DND-41 (cell line): ENCODE data around the gene F11.

Experiments used
- ATAC-seq: fragments of 200-7000 bp; cut with Tn5 transposase; 3 replicates; pipeline ENCODE4 v1.9.1; 2021; ENCODE audit warnings: low read depth; ENCODE audit not compliant: insufficient read depth
- DNase-seq: peaks from one replicate; pipeline ENCODE4 v3.0.0-alpha.2; 2020
- H2AFZ ChIP-seq: 2 replicates; pipeline ENCODE4 v1.6.0; 2012; ENCODE audit warnings: low read depth, low read length
- H3K27ac ChIP-seq: 2 replicates; pipeline ENCODE4 v1.5.1; 2012; ENCODE audit warnings: low read length, inconsistent platforms
- H3K27me3 ChIP-seq: fragments of 200-600 bp; sonication (generic); 2 replicates; pipeline ENCODE4 v1.6.0; 2012; ENCODE audit warnings: low read length, mild to moderate bottlenecking, inconsistent platforms; ENCODE audit not compliant: insufficient read depth, poor library complexity
- H3K36me3 ChIP-seq: 2 replicates; pipeline ENCODE4 v1.5.1; 2012; ENCODE audit warnings: low read length, inconsistent platforms; ENCODE audit not compliant: insufficient read depth
- H3K4me1 ChIP-seq: 2 replicates; pipeline ENCODE4 v1.5.1; 2012; ENCODE audit warnings: mild to moderate bottlenecking, low read length; ENCODE audit not compliant: insufficient read depth
- H3K4me2 ChIP-seq: 2 replicates; pipeline ENCODE4 v1.6.0; 2012; ENCODE audit warnings: mild to moderate bottlenecking, moderate library complexity, low read length, inconsistent platforms; ENCODE audit not compliant: insufficient read depth
- H3K4me3 ChIP-seq, 2 experiments: fragments of 200-600 bp in 1 of 2; shearing (Covaris generic) in 1 of 2; 2 replicates each; pipeline ENCODE4 v1.5.1; 2012 to 2016; ENCODE audit warnings: inconsistent platforms in 2 of 2, low read length in 2 of 2, mild to moderate bottlenecking in 2 of 2, low read depth in 1 of 2, moderate library complexity in 1 of 2
- H3K79me2 ChIP-seq: 2 replicates; pipeline ENCODE4 v1.6.0; 2012; ENCODE audit warnings: low read length, inconsistent platforms; ENCODE audit not compliant: insufficient read depth
- H3K9ac ChIP-seq: 2 replicates; pipeline ENCODE4 v1.6.0; 2012; ENCODE audit warnings: low read depth, mild to moderate bottlenecking, inconsistent platforms, low read length, moderate library complexity
- H3K9me3 ChIP-seq: 2 replicates; pipeline ENCODE4 v1.5.1; 2012; ENCODE audit warnings: low read length, moderate library complexity, mild to moderate bottlenecking, inconsistent platforms; ENCODE audit not compliant: insufficient read depth, severe bottlenecking
- H4K20me1 ChIP-seq: 2 replicates; pipeline ENCODE4 v1.6.0; 2012; ENCODE audit warnings: low read length; ENCODE audit not compliant: insufficient read depth
- CTCF ChIP-seq: IDR thresholded peaks from 2 replicates; pipeline ENCODE4 v1.5.1; 2012; ENCODE audit warnings: borderline replicate concordance, low read length, moderate library complexity, mild to moderate bottlenecking; ENCODE audit not compliant: poor library complexity, severe bottlenecking; ENCODE audit errors: extremely low read depth
- EZH2 ChIP-seq: IDR thresholded peaks from 3 replicates; pipeline ENCODE4 v1.6.1; 2012; ENCODE audit warnings: borderline replicate concordance, low read depth, mild to moderate bottlenecking, moderate library complexity, low read length, inconsistent platforms; ENCODE audit not compliant: severe bottlenecking

Gene F11

GRCh38 chr4:186221624-186222023 lies 44.4 kb upstream of the F11 start:
- no peak overlapping the region for H3K27ac ChIP-seq
- no peak overlapping the region for H3K4me2 ChIP-seq
- H3K79me2 ChIP-seq: no peaks in the 10 kb centered on the region
- H3K9ac ChIP-seq: no peak overlapping the region
- no peaks in the 10 kb centered on the region for H3K9me3 ChIP-seq
- no peaks in the 10 kb centered on the region for H3K36me3 ChIP-seq
- H4K20me1 ChIP-seq: no peaks in the 10 kb centered on the region
- no peak overlapping the region for H3K4me3 ChIP-seq
- H3K4me1 ChIP-seq: no peaks in the 10 kb centered on the region
- TF ChIP-seq CTCF (no peak), EZH2 (no peak)
- H2AFZ ChIP-seq: no peak overlapping the region
- ATAC-seq (no peak), DNase-seq (no peak)
- no peaks in the 10 kb centered on the region for H3K27me3 ChIP-seq

GRCh38 chr4:186225848-186226247 lies 40.1 kb upstream of the F11 start:
- Histone ChIP-seq H3K79me2 (no peaks in the 10 kb centered on the region), H3K4me3 (no peak overlapping the region), H3K27ac (no peak overlapping the region), H4K20me1 (no peaks in the 10 kb centered on the region), H3K9ac (no peak overlapping the region), H3K4me2 (no peak overlapping the region), H2AFZ (no peak overlapping the region), H3K27me3 (no peaks in the 10 kb centered on the region), H3K36me3 (no peaks in the 10 kb centered on the region), H3K4me1 (no peaks in the 10 kb centered on the region), H3K9me3 (no peaks in the 10 kb centered on the region)
- TF ChIP-seq CTCF (no peak), EZH2 (no peak)
- ATAC-seq (no peak), DNase-seq (no peak)

GRCh38 chr4:186226521-186227189 lies 39.3 kb upstream of the F11 start:
- no peak for TF ChIP-seq EZH2
- no peak for TF ChIP-seq CTCF
- Histone ChIP-seq H3K4me1 (no peaks in the 10 kb centered on the region), H3K4me3 (no peak overlapping the region), H3K4me2 (no peak overlapping the region), H4K20me1 (no peaks in the 10 kb centered on the region), H2AFZ (no peak overlapping the region), H3K27me3 (no peaks in the 10 kb centered on the region), H3K9ac (no peak overlapping the region), H3K9me3 (no peaks in the 10 kb centered on the region), H3K36me3 (no peaks in the 10 kb centered on the region), H3K79me2 (no peaks in the 10 kb centered on the region), H3K27ac (no peak overlapping the region)
- ATAC-seq (no peak), DNase-seq (no peak)
